Measurements from ENCODE around the gene SCGB1D2. TPM values are rescaled to one million over a fixed set of nuclear protein-coding genes. Genes with fewer than 3 reads are reported as not detected.

The SCGB1D2 gene
- total and polyA plus RNA-seq, 4 donors, result not detected

DNA sequence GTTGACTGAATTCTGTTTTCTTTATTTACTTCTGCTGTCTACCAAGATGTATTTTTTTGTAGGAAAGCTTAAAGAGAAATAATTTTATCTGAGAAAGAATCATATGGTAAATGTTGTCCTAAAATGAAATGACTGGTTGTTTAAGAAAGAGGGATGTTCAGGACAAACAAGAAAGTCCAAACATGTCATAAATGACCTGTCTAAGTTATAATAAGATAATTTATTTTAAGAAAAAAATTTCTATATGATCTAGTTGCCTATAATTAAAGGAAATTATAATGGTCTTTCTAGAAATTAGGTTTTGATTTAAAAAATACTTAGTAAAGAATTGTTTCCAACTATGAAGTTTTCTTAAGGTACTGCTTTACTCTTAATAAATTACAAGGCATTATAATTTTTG is 38.4 kb downstream of the SCGB1D2 start:
- Histone ChIP-seq H3K9me3 (ENCODE audit: control insufficient read depth in 4 of 4, insufficient read depth in 3 of 4, low read length in 3 of 4) (no peaks in the 10 kb centered on the region), H3K9ac (ENCODE audit: insufficient read depth in 1 of 2, low read length in 2 of 2) (no peak overlapping the region), H3K36me3 (ENCODE audit: control insufficient read depth in 4 of 4, insufficient read depth in 4 of 4, low read length in 4 of 4) (no peaks in the 10 kb centered on the region), H3K27me3 (ENCODE audit: control insufficient read depth in 3 of 3, insufficient read depth in 3 of 3, low read length in 2 of 3) (no peaks in the 10 kb centered on the region), H3K27ac (ENCODE audit: low read depth in 1 of 2, low read length in 1 of 2) (no peak overlapping the region), H3K4me1 (ENCODE audit: control insufficient read depth in 5 of 5, insufficient read depth in 5 of 5, low read length in 5 of 5) (no peaks in the 10 kb centered on the region), H3K4me3 (no peak overlapping the region)
- ATAC-seq (ENCODE audit: insufficient read depth, low FRiP score), result no peak
- TF ChIP-seq, protein P1, sequence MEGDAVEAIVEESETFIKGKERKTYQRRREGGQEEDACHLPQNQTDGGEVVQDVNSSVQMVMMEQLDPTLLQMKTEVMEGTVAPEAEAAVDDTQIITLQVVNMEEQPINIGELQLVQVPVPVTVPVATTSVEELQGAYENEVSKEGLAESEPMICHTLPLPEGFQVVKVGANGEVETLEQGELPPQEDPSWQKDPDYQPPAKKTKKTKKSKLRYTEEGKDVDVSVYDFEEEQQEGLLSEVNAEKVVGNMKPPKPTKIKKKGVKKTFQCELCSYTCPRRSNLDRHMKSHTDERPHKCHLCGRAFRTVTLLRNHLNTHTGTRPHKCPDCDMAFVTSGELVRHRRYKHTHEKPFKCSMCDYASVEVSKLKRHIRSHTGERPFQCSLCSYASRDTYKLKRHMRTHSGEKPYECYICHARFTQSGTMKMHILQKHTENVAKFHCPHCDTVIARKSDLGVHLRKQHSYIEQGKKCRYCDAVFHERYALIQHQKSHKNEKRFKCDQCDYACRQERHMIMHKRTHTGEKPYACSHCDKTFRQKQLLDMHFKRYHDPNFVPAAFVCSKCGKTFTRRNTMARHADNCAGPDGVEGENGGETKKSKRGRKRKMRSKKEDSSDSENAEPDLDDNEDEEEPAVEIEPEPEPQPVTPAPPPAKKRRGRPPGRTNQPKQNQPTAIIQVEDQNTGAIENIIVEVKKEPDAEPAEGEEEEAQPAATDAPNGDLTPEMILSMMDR (IDR thresholded peaks at IDR 0.05; ENCODE audit: control extremely low read depth, extremely low read depth), result no peak
- no peak for DNase-seq

Other genes starting within 250 kb of the SCGB1D2 start
- gene INCENP, start 118.2 kb upstream of the SCGB1D2 start, total RNA-seq, result 10 to 100 TPM; 13.3 to 14.1 TPM
- gene INCENP, start 118.2 kb upstream of the SCGB1D2 start, polyA plus RNA-seq, result 1 to 10 TPM; 3.8 to 6.8 TPM
- gene SCGB1D1, start 52.0 kb upstream of the SCGB1D2 start, total RNA-seq, result not detected
- not detected for gene SCGB1D1, start 52.0 kb upstream of the SCGB1D2 start, polyA plus RNA-seq
- gene SCGB2A1, start 33.6 kb upstream of the SCGB1D2 start, total RNA-seq, result 1 to 10 TPM in 1 of 2 donors, under 1 TPM in 1; 0.88 to 8.0 TPM
- 1 to 10 TPM; 3.4 to 3.7 TPM for gene SCGB2A1, start 33.6 kb upstream of the SCGB1D2 start, polyA plus RNA-seq
- not detected for gene SCGB2A2, start 27.9 kb downstream of the SCGB1D2 start, total RNA-seq
- gene SCGB2A2, start 27.9 kb downstream of the SCGB1D2 start, polyA plus RNA-seq, result not detected
- gene SCGB1D4, start 56.8 kb downstream of the SCGB1D2 start, total RNA-seq, result not detected
- gene SCGB1D4, start 56.8 kb downstream of the SCGB1D2 start, polyA plus RNA-seq, result not detected
- gene ASRGL1, start 95.2 kb downstream of the SCGB1D2 start, total RNA-seq, result 10 to 100 TPM in 1 of 2 donors, 1 to 10 TPM in 1; 6.3 to 36.1 TPM
- gene ASRGL1, start 95.2 kb downstream of the SCGB1D2 start, polyA plus RNA-seq, result 10 to 100 TPM; 21.9 to 34.5 TPM
- 1,000 to 10,000 TPM in 1 of 2 donors, 10 to 100 TPM in 1; 16.0 to 5,001 TPM for gene SCGB1A1, start 176.8 kb downstream of the SCGB1D2 start, total RNA-seq
- gene SCGB1A1, start 176.8 kb downstream of the SCGB1D2 start, polyA plus RNA-seq, result 1,000 to 10,000 TPM; 2,989 to 6,099 TPM

Measured in lung (tissue), 12 donors.